Fibroblast of pulmonary artery (primary cell): Measurements from ENCODE around the gene IGF2R.
A peak's percentile ranks its signal among the peaks of the same experiment; 100 is the strongest.

ENCODE experiments used
- DNase-seq: peaks from one replicate; pipeline ENCODE4 v3.0.0-alpha.2; 2010; ENCODE audit warnings: low read depth
- H3K4me3 ChIP-seq: replicated peaks from 2 replicates; pipeline ENCODE4 v1.5.1; 2011; ENCODE audit warnings: low read depth, mild to moderate bottlenecking, control low read depth, low read length, moderate library complexity
- TF ChIP-seq, protein P1 (sequence below): IDR thresholded peaks from 2 replicates; pipeline ENCODE4 v1.5.1; 2011; ENCODE audit warnings: mild to moderate bottlenecking, control low read depth, low read length, inconsistent platforms; ENCODE audit errors: missing control alignments

Gene IGF2R

DNA sequence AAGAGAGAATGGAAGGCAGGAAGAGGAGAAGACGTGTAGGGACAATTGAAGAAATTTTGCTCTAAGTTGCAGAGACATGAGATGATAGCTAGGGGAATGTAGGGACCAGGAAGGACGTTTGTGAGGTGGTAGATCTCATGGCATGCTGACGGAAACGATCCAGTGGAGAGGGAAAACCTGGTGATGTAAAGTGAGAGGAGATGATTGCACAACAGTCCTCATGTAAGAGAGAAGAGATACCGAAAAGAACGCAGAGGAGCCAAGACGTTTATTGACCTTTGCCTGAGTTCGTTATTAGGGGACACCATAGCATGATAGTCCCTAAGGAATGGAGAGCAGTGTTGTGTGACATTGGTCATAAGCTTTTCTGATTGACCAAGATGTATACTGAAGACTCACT lies 55.3 kb downstream of the IGF2R start:
- no peak for DNase-seq
- TF ChIP-seq, protein P1, sequence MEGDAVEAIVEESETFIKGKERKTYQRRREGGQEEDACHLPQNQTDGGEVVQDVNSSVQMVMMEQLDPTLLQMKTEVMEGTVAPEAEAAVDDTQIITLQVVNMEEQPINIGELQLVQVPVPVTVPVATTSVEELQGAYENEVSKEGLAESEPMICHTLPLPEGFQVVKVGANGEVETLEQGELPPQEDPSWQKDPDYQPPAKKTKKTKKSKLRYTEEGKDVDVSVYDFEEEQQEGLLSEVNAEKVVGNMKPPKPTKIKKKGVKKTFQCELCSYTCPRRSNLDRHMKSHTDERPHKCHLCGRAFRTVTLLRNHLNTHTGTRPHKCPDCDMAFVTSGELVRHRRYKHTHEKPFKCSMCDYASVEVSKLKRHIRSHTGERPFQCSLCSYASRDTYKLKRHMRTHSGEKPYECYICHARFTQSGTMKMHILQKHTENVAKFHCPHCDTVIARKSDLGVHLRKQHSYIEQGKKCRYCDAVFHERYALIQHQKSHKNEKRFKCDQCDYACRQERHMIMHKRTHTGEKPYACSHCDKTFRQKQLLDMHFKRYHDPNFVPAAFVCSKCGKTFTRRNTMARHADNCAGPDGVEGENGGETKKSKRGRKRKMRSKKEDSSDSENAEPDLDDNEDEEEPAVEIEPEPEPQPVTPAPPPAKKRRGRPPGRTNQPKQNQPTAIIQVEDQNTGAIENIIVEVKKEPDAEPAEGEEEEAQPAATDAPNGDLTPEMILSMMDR: no peak
- H3K4me3 ChIP-seq: no peak overlapping the region

DNA sequence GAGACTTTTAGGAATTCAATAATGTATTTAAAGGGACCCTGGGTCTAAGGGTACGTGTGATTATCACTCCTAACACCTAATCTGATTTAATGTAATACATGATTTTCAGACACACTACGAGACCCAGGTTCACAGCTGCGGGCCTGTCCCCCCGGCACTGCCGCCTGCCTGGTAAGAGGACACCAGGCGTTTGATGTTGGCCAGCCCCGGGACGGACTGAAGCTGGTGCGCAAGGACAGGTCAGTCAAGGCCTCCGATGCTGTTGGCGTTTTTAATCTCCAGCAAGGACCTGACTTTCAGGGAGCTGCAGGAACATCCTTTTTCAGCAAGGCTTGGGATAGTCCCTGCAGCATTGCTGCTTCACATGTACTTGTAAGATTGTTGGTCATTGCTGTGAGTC lies 58.2 kb downstream of the IGF2R start:
- H3K4me3 ChIP-seq: no peak overlapping the region
- TF ChIP-seq, protein P1: no peak
- no peak for DNase-seq

DNA sequence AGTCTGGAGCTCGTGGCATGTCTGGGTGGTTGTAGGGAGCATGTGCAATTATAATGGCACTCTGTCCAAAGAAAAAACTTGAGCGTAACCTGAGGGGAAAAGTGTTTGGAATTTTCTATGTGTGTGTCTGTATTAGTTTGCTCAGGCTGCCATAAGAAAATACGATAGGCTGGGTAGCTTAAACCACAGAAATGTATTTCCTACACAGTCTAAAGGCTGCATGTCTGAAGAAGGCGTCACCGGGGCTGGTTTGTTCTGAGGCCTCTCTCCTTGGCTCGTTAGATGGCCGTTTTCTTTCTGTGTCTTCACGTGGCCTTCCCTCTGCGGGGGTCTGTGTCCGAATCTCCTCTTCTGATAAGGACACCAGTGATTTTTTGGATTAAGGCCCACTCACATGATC lies 59.0 kb downstream of the IGF2R start:
- no peak overlapping the region for H3K4me3 ChIP-seq
- TF ChIP-seq, protein P1: no peak
- no peak for DNase-seq

DNA sequence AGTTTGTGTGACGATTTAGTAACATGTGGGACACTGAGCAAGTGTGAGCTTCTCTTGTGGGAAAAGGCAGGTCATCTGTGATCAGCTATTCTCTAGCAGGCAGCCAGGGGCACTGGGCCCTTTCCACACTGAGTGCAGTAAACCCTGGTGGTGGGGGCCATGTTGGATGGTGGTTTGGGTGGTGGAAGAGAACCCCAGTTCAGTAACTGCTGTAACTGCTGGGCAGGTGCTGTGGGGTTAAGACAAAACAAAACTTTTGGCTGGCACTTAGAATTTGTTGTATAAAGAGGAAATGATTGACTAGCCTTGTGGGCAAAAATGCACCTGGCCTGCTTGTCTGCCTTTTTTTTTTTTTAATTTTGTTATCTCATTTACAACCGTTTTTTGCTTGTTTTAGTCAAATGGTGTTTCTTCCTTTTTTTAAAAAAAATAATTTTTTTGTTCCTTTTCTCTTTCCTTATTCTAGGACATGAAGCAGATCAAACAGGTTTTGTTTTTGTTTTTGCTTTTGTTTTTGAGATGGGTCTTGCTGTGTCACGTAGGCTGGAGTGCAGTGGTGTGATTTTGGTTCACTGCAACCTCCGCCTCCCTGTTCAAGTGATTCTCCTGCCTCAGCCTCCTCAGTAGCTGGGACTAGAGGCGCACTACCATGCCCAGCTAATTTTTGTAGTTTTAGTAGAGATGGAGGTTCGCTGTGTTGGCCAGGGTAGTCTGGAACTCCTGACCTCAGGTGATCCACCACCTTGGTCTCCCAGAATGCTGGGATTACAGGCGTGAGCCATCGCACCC lies 59.8 kb downstream of the IGF2R start:
- H3K4me3 ChIP-seq: no peak overlapping the region
- DNase-seq: no peak
- TF ChIP-seq, protein P1: peak; percentile 6

DNA sequence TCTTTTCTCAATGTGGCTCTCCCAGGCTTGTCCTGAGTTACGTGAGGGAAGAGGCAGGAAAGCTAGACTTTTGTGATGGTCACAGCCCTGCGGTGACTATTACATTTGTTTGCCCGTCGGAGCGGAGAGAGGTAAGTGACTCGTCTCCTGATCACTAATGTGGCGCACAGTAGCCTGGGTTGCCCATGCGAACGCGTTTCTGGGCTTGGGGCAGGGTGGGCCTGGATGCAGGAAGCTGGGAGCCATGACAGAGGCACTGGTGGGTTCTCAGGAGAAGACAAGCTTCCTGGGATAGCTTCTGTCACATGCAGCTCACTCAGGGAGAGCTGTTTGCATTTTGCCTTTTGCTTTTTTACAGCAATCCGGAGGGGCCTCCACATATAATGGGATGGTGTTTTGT lies 60.6 kb downstream of the IGF2R start:
- no peak overlapping the region for H3K4me3 ChIP-seq
- TF ChIP-seq, protein P1: no peak
- no peak for DNase-seq

DNA sequence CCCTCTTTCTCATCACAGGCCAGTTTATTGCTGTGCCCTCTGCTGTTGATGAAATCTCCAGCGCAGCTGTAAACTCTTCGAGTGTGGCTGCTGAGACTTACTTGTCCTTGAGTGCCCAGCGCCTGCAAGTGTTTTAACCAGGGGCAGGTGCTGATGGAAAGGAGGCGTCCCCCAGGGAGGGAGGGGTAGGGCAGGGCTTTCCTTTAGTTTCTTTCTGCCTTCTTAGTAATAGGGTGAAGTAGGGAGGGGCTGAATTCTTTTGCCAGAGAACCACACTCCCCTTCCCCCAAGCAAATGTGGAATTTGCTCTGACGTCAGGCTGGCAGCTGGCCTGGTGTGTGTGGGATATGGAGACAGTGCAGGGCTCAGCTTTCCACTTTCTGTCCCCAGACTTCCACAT lies 61.2 kb downstream of the IGF2R start:
- DNase-seq: peak; percentile 96
- H3K4me3 ChIP-seq: no peak overlapping the region
- TF ChIP-seq, protein P1: no peak

DNA sequence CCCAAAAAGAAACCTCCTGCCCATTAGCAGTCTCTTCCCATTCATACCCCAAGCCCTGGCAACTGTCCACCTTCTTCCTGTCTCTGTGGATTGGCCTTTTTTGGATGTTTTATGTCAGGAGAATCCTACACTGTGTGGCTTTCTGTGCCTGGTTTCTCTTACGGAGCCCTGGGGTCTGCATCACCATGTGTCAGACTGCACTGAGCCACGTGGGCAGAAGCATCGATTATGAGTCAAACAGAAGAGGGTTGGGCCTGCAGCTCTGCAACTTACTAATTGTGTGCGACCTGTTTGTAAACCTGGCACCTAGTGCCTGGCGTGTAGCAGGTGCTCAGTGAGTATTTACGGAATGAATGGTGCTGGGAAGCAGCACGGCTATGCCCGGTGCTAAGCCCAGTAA lies 62.6 kb downstream of the IGF2R start:
- TF ChIP-seq, protein P1: no peak
- DNase-seq: peak; percentile 23
- H3K4me3 ChIP-seq: no peak overlapping the region
